ENCODE data around the gene DRGX.

Gene DRGX

GRCh38 chr10:49418328-49418727 is 22.4 kb upstream of the DRGX start:
- Histone ChIP-seq H3K79me2 (ENCODE audit: control insufficient read depth, insufficient read depth, low read length, unreplicated experiment) (no peaks in the 10 kb centered on the region), H3K27me3 (ENCODE audit: insufficient read depth, low read length) (peaks cover 30% of the 10 kb centered on the region), H2AFZ (ENCODE audit: low read length, unreplicated experiment) (no peak overlapping the region), H3K4me3 (ENCODE audit: low read depth, low read length) (no peak overlapping the region), H3K27ac (ENCODE audit: low read depth, low read length) (no peak overlapping the region), H3K4me1 (ENCODE audit: control insufficient read depth, insufficient read depth, low read length, unreplicated experiment) (no peaks in the 10 kb centered on the region), H3K36me3 (ENCODE audit: insufficient read depth, low read length) (no peaks in the 10 kb centered on the region)

GRCh38 chr10:49418053-49418326 is 22.1 kb upstream of the DRGX start:
- no peaks in the 10 kb centered on the region for H3K79me2 ChIP-seq (ENCODE audit: control insufficient read depth, insufficient read depth, low read length, unreplicated experiment)
- no peaks in the 10 kb centered on the region for H3K4me1 ChIP-seq (ENCODE audit: control insufficient read depth, insufficient read depth, low read length, unreplicated experiment)
- peaks cover 33% of the 10 kb centered on the region for H3K27me3 ChIP-seq (ENCODE audit: insufficient read depth, low read length)
- H3K36me3 ChIP-seq (ENCODE audit: insufficient read depth, low read length), result no peaks in the 10 kb centered on the region
- H2AFZ ChIP-seq (ENCODE audit: low read length, unreplicated experiment), result no peak overlapping the region
- no peak overlapping the region for H3K27ac ChIP-seq (ENCODE audit: low read depth, low read length)
- no peak overlapping the region for H3K4me3 ChIP-seq (ENCODE audit: low read depth, low read length)

DNA sequence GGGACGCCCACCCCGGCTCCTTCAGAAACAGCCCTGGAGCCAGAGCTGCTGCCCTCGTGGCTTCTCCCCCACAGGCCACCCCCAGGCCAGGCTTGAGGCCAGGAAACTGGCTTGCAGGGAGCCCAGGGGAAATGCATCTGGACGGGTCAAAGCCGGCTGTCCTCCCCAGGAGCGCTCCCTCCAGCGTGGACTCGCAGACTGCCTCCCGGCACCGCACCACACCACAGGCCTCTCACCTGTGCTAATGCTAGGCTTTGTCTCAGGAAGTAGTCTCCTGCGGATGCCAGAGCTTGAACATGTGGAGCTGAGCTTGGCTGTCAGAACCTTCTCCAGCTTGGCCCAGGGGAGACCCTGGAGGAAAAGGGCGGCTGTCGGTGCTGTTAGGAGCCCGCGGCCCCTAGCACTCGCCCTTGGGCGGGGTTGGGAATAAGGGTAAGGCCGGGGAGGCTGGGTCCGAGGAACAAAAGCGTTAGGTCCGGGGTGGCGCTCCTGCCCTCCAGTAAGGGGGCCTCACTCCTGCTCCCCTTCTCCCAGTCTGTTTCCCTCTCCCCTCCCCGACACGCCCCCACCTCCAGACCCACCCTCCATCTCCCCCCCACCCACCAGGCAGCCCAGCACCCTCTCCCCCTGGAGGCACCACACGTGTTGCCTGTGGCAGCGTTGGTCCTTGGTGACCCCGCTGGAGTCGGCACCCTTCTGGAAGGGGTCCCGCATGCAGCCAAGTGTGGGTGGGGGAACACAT is 21.6 kb upstream of the DRGX start:
- Histone ChIP-seq H3K27ac (ENCODE audit: low read depth, low read length) (no peak overlapping the region), H3K4me1 (ENCODE audit: control insufficient read depth, insufficient read depth, low read length, unreplicated experiment) (no peaks in the 10 kb centered on the region), H3K79me2 (ENCODE audit: control insufficient read depth, insufficient read depth, low read length, unreplicated experiment) (no peaks in the 10 kb centered on the region), H3K36me3 (ENCODE audit: insufficient read depth, low read length) (no peaks in the 10 kb centered on the region), H3K27me3 (ENCODE audit: insufficient read depth, low read length) (peaks cover 38% of the 10 kb centered on the region), H3K4me3 (ENCODE audit: low read depth, low read length) (no peak overlapping the region), H2AFZ (ENCODE audit: low read length, unreplicated experiment) (no peak overlapping the region)

- no peaks in the 10 kb centered on the region for H3K36me3 ChIP-seq (ENCODE audit: insufficient read depth, low read length)
- H3K4me1 ChIP-seq (ENCODE audit: control insufficient read depth, insufficient read depth, low read length, unreplicated experiment), result no peaks in the 10 kb centered on the region
- no peak overlapping the region for H3K27ac ChIP-seq (ENCODE audit: low read depth, low read length)
- H3K4me3 ChIP-seq (ENCODE audit: low read depth, low read length), result no peak overlapping the region
- H2AFZ ChIP-seq (ENCODE audit: low read length, unreplicated experiment), result no peak overlapping the region
- H3K27me3 ChIP-seq (ENCODE audit: insufficient read depth, low read length), result peaks cover 54% of the 10 kb centered on the region
- no peaks in the 10 kb centered on the region for H3K79me2 ChIP-seq (ENCODE audit: control insufficient read depth, insufficient read depth, low read length, unreplicated experiment)
Measured at GRCh38 chr10:49415846-49416245, 20.0 kb upstream of the DRGX start.

DNA sequence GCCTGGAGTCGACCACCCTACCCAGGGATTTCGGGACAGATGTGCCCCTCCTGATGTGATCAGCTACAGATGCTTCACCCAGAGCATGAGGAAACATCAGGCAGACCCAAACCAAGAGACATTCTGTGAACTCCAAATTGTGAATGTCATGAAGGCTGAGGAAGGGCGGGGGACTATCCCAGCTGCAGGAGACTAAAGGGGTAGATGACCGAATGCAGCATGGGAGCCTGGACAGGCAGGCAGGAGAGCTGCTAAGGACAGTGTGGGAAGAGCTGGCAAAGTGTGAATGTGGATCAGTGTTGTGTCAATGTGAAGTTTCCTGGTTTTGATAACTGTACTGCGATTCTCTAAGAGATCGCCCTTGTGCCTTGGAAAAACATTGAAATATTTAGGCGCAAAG is 19.2 kb upstream of the DRGX start:
- H2AFZ ChIP-seq (ENCODE audit: low read length, unreplicated experiment), result no peak overlapping the region
- H3K27me3 ChIP-seq (ENCODE audit: insufficient read depth, low read length), result peaks cover 59% of the 10 kb centered on the region
- no peak overlapping the region for H3K27ac ChIP-seq (ENCODE audit: low read depth, low read length)
- H3K4me3 ChIP-seq (ENCODE audit: low read depth, low read length), result no peak overlapping the region
- H3K79me2 ChIP-seq (ENCODE audit: control insufficient read depth, insufficient read depth, low read length, unreplicated experiment), result no peaks in the 10 kb centered on the region
- H3K4me1 ChIP-seq (ENCODE audit: control insufficient read depth, insufficient read depth, low read length, unreplicated experiment), result no peaks in the 10 kb centered on the region
- H3K36me3 ChIP-seq (ENCODE audit: insufficient read depth, low read length), result no peaks in the 10 kb centered on the region

DNA sequence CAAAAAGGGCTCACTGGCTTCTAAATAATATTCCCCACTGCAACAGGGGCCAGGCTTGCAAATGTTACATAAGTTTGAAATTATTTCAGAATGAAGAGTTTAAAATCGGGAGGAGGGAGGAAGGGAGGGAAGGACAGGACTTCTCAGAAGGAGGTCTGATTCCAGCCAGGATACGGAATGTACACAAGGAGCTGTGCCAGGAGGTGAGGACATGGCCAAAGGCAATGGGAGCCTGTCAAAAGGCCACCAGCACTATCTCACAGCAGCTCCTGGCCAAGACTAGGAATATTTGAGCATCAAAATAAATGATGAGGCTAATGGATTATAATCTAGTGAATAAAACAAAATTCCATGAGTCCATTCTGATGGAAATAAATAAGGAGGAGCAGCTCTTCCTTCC is 18.6 kb upstream of the DRGX start:
- Histone ChIP-seq H3K79me2 (ENCODE audit: control insufficient read depth, insufficient read depth, low read length, unreplicated experiment) (no peaks in the 10 kb centered on the region), H3K27me3 (ENCODE audit: insufficient read depth, low read length) (peaks cover 65% of the 10 kb centered on the region), H3K27ac (ENCODE audit: low read depth, low read length) (no peak overlapping the region), H3K4me1 (ENCODE audit: control insufficient read depth, insufficient read depth, low read length, unreplicated experiment) (no peaks in the 10 kb centered on the region), H3K36me3 (ENCODE audit: insufficient read depth, low read length) (no peaks in the 10 kb centered on the region), H2AFZ (ENCODE audit: low read length, unreplicated experiment) (no peak overlapping the region), H3K4me3 (ENCODE audit: low read depth, low read length) (no peak overlapping the region)

DNA sequence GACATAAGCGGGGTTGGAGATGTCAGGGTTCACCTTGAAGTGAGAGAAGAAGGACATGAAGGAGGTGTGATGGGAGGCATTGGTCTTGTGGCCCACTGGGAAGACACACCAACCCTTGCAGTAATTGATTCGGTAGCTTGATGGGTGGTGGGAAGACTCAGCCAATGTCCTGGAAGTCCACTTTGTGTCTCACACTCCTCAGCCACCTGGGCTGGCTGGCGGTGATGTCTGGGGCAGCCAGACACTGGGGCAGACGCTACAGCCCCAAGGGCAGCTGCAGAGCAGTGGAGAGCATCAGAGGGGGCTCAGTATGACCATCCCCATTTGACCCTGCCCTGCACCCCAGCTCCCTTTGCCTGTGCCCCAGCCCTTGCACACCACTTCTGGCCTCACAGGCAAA is 16.7 kb upstream of the DRGX start:
- Histone ChIP-seq H3K27me3 (ENCODE audit: insufficient read depth, low read length) (peaks cover 81% of the 10 kb centered on the region), H2AFZ (ENCODE audit: low read length, unreplicated experiment) (no peak overlapping the region), H3K4me3 (ENCODE audit: low read depth, low read length) (no peak overlapping the region), H3K4me1 (ENCODE audit: control insufficient read depth, insufficient read depth, low read length, unreplicated experiment) (no peaks in the 10 kb centered on the region), H3K27ac (ENCODE audit: low read depth, low read length) (no peak overlapping the region), H3K36me3 (ENCODE audit: insufficient read depth, low read length) (no peaks in the 10 kb centered on the region), H3K79me2 (ENCODE audit: control insufficient read depth, insufficient read depth, low read length, unreplicated experiment) (no peaks in the 10 kb centered on the region)

- no peaks in the 10 kb centered on the region for H3K4me1 ChIP-seq (ENCODE audit: control insufficient read depth, insufficient read depth, low read length, unreplicated experiment)
- H3K79me2 ChIP-seq (ENCODE audit: control insufficient read depth, insufficient read depth, low read length, unreplicated experiment), result no peaks in the 10 kb centered on the region
- H3K4me3 ChIP-seq (ENCODE audit: low read depth, low read length), result no peak overlapping the region
- H3K27me3 ChIP-seq (ENCODE audit: insufficient read depth, low read length), result peaks cover 91% of the 10 kb centered on the region
- no peaks in the 10 kb centered on the region for H3K36me3 ChIP-seq (ENCODE audit: insufficient read depth, low read length)
- H3K27ac ChIP-seq (ENCODE audit: low read depth, low read length), result no peak overlapping the region
- no peak overlapping the region for H2AFZ ChIP-seq (ENCODE audit: low read length, unreplicated experiment)
Measured at GRCh38 chr10:49410365-49411074, 14.6 kb upstream of the DRGX start.

GRCh38 chr10:49409755-49410154 is 13.9 kb upstream of the DRGX start:
- peaks cover 91% of the 10 kb centered on the region for H3K27me3 ChIP-seq (ENCODE audit: insufficient read depth, low read length)
- no peak overlapping the region for H3K27ac ChIP-seq (ENCODE audit: low read depth, low read length)
- H3K4me3 ChIP-seq (ENCODE audit: low read depth, low read length), result no peak overlapping the region

GRCh38 chr10:49408519-49409306 is 12.8 kb upstream of the DRGX start:
- Histone ChIP-seq H3K4me1 (ENCODE audit: control insufficient read depth, insufficient read depth, low read length, unreplicated experiment) (no peaks in the 10 kb centered on the region), H3K4me3 (ENCODE audit: low read depth, low read length) (no peak overlapping the region), H2AFZ (ENCODE audit: low read length, unreplicated experiment) (no peak overlapping the region), H3K36me3 (ENCODE audit: insufficient read depth, low read length) (no peaks in the 10 kb centered on the region), H3K79me2 (ENCODE audit: control insufficient read depth, insufficient read depth, low read length, unreplicated experiment) (no peaks in the 10 kb centered on the region), H3K27ac (ENCODE audit: low read depth, low read length) (no peak overlapping the region), H3K27me3 (ENCODE audit: insufficient read depth, low read length) (peaks cover 91% of the 10 kb centered on the region)

More at GRCh38 chr10:49409755-49410154, 13.9 kb upstream of the DRGX start:
- H3K36me3 ChIP-seq (ENCODE audit: insufficient read depth, low read length), result no peaks in the 10 kb centered on the region
- no peaks in the 10 kb centered on the region for H3K4me1 ChIP-seq (ENCODE audit: control insufficient read depth, insufficient read depth, low read length, unreplicated experiment)
- H2AFZ ChIP-seq (ENCODE audit: low read length, unreplicated experiment), result no peak overlapping the region
- H3K79me2 ChIP-seq (ENCODE audit: control insufficient read depth, insufficient read depth, low read length, unreplicated experiment), result no peaks in the 10 kb centered on the region
